ENCODE measurements around the gene DCP1B.
A peak's percentile ranks its signal among the peaks of the same experiment; 100 is the strongest.
"Not testable (repeated sequence)": the region's sequence is repeated elsewhere in the genome, so short reads cannot be mapped to it uniquely, and the experiment has no call there.

DCP1B gene

DNA sequence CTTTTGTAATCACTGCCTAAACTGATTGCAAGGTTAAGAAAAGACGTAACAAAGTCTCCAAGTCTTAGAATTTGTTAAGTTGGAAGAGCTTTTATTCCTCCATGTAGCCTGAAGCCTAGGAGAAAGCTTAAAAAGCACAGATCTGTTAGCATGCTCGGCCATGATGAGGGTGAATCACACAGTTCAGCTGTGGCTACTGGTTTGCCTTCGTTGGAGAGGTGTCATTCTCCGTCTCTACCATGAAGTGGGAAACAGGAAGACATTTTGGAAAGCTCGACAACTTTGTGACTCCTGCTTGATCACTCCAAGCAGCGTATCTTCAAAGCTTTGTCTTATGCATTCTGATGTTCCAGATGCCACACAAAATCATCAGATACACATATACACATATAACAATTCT is 27.1 kb downstream of the DCP1B start:
- DNase-seq (ENCODE audit: low read depth in 3 of 3), result no peak

DNA sequence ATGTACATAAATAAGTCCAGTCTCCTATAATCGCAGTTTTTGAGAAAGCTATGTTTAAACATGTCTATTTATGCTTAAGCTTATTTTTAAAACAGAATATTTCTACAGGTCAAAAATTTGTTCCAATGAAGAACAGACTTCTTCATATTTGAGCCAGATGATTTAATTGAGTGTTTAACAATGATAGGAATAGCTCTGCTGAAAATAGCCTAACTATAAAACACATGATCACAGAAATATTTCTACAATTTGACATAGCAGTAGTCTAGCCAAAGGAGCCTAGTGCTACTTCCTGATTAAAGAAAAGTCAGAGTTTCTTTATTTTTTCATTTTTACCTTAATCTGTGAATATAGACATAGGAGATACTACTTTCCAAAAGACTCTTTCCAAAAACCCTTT is 29.4 kb downstream of the DCP1B start:
- no peak for DNase-seq (ENCODE audit: low read depth in 3 of 3)

DNA sequence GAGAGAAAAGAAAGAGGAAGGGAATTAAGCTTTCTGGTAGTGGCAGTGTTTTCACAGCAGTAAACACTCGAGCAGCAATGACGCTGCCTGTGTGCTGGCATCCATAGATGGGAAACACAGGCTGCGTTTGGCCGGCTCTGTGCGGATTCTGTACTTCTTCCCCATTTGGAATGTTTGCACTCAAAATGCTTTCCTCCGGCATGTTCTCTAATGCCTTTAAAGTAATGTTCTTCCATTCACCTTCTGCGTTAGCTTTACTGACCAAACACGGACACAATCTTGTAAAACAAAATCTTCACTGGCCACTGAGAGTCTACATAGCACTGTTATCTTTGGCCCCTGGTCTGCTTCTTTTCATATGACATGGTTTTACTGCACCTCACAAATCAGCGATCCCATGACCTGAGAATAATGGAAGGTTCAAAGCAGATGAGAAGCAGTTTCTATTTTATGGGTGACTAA is 31.4 kb downstream of the DCP1B start:
- no peak for DNase-seq (ENCODE audit: low read depth in 3 of 3)

DNA sequence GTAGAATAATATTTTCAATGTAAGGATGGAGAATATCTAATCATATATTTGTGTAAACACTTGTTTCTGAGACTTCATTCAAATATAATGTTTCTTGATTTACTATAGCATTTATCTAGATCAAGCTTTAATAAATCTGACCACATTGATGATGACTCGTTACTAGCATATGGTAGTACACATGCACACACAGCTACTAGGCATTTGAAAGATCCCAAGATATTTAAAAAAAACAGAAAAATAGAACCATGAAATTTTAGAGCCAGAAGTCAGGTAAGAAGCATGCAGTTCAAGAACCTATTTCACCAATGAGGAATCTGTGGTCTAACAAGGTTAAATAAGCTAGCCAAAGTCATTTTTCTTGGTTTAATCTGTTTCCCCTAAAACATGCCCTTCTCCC is 32.0 kb downstream of the DCP1B start:
- no peak for DNase-seq (ENCODE audit: low read depth in 3 of 3)

DNA sequence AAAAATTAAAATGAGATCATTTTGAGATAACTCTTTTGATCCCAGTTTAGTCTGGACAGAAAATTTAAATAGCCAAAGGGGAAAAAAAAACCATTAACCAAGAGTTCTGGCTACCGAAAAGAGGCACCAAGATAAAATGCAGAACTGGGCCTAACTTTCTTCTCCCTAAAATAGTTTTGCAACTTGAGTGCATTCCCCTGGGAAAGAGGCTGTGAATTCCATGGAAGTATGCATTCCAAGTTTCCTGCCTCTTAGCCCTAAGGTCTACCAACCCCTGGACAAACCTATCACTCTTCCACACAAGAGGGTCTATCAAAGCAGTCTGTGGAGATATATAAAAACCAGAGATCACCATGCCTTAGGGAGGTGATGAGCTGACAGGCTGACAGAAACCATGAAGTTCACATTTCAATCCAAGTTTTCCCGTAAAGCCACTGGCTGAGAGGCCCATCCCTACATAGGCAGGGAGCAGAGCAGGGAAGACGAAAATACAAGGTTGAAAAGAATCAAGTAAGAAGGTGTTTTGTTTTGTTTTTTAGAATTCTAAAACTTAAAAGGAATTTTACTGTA is 33.8 kb downstream of the DCP1B start:
- no peak for DNase-seq (ENCODE audit: low read depth in 3 of 3)

DNA sequence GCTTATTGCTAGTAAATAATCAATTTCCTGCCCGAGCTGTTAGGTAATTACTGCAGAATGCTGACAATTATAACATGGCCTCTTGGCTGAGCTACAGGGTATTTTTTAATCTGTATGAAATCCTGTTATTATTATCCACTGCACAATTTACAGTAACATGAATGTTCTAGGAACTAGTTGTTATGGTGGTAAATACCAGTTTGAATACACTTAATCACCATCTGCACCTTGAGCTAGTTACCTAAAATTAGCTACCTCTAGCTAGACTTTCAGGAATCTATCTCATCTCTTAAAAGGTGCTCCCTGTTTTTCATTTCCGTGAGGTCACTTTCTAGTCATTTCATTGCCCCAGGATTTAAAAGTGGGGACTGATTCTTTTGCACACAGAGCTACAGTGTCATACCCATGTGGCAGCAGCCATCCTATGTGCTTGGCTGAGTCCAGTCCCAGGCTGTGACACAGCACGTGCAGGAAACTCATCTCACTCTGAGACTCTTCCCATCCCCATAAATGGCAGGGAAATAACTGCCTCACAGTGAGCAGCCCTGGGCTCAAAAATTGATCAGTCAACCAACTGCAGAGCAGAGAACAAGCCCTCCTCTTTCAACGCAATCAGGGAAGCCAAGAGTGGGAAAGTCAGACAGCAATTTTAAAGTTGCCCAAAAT is 37.6 kb downstream of the DCP1B start:
- DNase-seq (ENCODE audit: low read depth in 3 of 3), result no peak

DNA sequence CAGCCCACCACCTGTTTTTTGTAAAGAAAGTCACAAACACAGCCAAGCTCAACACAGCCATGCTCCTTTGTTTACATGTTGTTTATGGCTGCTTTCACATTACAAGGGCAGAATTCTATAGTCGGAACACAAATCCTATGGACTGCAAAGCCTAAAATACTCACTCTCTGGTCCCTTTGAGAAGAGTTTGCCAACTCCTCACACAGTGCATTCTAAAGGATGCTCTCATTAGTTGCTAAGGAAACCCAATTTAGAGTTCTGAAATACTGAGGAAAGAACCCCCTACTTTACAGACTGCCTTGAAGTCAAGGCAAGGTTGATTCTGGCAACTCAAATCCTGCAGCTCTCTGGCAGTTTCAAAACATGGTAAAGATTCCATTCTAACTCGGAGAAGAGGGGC is 38.3 kb downstream of the DCP1B start:
- no peak for DNase-seq (ENCODE audit: low read depth in 3 of 3)

DNA sequence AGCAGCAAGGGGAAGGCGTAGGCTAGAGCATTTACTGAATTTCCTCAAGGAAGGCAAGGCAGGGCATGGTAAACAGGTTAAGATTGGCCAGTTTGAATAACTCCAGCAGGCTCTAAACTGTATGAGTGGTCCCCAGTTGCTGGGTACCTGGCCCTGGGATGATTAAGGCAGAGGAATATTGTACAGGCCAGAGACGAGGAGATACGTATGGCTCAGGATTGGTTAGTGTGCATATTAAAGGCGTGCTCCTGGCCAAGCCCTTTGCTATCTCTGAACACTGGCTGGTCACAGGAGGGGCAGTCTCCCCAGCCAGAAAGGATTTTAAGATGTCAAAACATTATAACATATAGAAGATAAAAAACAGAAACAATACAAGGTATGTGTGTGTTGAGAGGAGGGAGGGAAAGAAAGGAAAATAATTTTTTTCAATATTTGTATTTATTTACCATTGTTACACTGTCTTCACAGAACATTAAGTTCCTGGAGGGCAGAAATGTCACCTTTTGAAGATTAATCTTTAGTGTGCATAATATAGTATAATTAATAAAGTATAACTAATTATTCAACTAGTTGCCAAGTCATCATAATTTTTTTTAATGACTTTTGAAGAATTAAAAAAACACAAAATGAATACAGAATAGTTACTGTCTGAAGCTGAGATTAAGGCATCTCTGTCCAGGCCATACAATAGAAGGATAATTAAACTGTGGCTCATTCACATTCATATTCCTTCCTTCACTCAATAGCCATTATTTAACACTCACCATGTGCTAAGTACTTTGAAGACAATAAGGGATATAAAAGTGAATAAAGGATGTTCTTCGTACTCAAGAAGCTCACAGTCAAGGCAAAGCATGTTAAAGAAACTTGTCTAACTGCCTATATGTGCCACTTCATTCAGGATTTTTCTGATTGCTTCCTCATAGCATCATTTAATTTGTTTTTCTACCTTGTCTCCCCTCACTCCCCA is 41.9 kb downstream of the DCP1B start:
- DNase-seq (ENCODE audit: low read depth in 3 of 3), result no peak

DNA sequence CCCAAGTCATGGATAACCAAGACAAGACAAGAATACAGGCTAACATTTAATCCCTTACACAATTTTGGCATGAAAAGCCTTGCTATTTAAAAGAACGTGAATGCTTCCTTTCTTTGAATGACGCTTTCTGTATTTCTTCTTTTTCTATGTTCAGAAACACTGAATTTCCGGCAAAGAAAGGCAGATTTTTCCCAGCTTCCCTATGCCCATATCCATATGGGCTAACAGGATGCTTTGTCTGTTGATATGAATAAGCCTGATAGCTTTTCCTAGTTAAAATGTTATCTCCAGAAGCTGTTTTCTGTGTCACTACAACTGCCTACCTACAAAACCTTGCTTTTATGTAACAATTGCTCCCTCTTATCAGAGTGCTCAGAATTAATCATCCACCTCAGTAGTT is 47.5 kb downstream of the DCP1B start:
- no peak for DNase-seq (ENCODE audit: low read depth in 3 of 3)

DNA sequence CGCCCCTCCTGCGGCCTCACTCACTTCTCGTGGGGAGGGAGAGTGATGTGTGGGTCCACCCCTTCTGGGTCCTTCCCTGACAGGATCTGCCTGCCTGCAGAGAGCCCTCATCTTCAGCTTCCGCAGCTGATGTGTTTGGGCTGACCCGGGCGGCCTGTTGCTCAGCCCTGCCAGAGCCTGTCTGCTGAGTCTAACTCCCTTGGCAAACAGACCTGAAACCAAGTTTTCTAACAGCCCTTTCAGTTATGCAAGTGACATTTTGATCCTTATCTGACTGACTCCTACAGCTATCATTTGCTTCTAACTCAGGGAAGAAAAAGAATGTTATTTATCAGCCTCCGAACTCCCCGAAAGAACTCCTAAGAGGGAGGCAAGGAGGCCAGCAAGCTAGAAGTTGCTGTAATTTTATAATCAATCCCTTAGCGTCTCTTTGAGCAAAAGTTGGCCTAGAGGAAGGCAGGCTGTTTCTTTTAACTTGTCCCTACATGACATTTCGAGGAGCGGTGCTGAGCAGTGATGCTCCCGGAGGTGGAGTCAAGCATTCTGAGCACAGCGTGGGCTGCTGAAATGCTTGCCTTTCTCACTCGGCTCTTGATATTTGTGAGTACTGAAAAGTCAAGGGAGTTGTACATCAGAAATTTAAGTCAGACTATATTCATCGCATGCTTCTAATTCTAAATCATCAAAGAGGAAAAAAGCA is 54.3 kb downstream of the DCP1B start:
- no peak for DNase-seq (ENCODE audit: low read depth in 3 of 3)

DNA sequence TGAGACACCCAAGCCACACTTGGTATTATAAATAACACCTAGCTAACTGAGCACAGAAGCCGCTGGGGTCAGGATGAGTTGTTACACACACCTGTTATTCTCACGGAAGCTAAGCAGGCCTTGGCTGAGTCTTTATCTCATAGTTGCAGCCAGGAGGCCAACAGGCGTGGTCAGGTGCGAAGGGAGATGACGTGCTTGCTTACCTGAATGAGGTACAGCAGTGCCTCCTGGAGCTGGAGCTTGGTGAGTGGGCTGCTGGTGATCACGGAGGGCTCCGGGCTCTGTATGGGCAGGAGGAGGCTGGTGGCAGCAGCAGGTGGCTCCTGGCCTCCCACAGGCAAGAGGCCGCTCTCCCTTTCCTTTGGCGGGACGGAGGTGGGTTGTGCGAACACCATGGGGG is 55.4 kb downstream of the DCP1B start:
- no peak for DNase-seq (ENCODE audit: low read depth in 3 of 3)

DNA sequence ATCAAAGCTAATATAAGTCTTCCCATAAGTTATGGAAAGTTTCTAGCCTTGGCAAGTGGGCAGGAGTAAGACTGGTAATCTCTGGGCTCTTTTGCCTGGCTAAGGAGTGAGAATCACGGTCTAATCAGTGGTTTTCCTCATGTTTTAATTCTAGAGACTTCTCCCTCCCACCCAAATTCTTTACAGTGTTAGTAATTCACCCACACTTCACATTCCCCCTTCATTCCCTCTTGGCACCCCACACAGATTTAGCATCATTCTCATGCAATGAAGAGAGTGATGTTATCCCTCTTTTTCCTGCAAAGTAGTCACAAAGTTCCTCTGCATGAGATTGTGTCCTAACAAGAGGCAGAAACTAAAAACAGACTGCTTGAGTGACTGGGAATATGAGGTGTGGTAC is 57.2 kb downstream of the DCP1B start:
- no peak for DNase-seq (ENCODE audit: low read depth in 3 of 3)

DNA sequence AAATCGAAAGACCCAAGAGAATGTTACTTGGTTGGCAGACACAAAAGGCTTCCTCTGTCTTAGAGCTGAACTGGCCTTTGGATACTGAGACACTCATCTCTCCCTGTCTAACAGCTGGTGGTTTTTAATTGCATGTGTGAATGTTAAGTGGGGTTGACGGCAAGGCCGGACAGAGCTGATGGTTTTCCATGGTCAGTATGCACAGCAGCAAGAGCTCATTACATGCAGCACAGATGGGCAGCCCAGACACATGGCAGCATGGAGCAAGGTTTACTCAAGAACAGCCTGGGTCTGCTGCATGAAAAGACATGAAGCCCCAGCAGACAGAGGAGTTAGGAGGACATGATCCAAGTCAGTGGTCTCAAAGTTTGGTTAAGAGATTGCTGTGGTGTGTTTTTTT is 58.0 kb downstream of the DCP1B start:
- DNase-seq (ENCODE audit: low read depth in 3 of 3), result no peak

DNA sequence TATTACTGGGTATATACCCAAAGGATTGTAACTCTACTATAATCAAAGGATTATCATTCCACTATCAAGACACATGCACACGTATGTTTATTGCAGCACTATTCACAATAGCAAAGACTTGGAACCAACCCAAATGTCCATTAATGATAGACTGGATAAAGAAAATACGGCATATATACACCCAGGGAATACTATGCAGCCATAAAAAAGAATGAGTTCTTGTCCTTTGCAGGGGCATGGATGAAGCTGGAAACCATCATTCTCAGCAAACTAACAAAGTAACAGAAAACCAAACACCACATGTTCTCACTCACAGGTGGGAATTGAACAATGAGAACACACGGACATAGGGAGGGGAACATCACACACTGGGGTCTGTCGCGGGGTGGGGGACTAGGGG is 58.8 kb downstream of the DCP1B start:
- DNase-seq (ENCODE audit: low read depth in 3 of 3), result not testable (repeated sequence)

DNA sequence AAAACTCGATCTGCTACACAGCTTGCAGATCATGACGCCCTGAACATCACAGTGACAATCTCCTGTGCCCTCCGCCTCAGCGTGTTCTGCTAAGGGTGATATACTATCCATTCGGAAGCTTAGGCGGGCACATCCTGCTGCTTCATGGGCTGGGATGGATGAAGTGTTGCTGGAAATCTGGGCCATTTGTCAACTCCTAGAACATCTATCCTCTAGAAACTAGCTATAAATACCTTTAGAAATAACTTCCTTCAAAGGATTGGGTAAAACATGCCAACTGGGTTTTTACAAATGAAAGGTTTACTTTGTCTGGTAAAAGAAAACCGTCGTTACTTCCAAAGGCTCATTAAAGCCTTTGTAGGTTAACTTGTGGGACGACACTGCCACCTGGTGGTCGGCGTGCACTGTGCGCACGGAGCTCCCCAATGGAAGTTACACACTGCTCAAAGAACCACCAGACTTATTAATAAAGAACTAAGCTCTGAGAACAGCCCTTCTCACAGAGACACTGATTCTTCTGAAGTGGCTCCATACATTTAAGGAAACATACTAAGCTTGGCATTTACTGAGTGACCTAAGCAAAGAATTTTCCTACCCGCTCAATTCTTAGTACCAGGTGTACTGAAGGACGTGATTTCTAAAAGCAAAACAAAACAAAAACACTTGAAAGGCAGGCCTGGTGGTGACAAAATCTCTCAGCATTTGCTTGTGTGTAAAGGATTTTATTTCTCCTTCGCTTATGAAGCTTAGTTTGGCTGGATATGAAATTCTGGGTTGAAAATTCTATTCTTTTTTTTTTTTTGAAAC is 64.3 kb downstream of the DCP1B start:
- peak; percentile 71 to 80 (median 78) for DNase-seq (ENCODE audit: low read depth in 3 of 3)

DNA sequence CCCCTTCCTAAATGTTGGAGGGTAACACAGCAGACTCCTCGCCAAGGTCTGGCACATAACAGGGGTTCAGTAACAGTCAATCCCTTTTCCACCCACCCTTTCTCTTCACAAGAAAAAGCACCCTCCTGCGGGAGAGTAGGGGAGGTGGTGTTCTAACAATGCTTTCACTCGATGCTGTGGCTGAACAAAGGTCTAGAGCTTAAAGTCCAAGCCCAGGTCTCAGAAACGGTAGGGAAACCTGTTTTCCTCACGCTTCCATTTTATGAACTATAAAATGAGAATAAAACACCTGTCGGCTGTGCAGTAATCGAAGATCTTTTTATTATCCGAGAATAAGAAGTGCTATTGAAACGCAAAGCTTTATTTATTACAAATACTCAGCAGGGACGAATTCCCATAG is 64.9 kb downstream of the DCP1B start:
- no peak for DNase-seq (ENCODE audit: low read depth in 3 of 3)

DNA sequence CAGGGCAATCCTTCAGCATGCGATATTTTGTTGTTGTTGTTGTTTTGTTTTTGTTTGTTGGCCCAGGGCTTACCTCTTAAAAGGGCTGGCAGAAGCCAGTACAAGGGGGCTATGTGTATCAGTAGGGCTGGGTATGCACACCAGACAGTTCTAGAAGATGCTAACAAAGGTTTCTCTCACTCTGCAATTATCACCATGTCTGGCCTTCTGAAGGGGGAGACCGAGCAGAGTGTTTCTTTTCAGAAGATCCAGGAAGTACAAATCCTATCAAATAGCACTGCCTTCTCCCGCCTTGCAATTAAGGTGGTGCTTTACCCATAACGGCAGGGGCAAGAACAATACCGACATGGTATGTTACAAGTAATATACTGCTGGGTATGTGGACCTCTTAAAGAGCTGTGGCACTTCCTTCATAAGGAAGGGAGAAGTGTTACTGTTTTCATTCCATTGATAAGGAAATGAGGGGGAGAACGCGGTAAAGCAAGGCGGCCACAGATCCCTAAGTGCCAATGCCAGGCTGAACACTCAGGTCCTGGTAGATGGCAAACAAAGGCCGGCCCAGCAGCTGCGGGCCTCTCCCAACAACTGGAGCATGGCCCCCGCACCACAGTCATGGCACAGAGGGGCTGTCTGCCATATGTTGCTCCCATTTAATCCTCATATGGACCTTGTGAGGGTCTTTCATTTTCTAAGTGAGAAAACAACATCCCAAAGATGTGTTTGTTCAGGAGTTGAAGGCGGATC is 66.6 kb downstream of the DCP1B start:
- no peak for DNase-seq (ENCODE audit: low read depth in 3 of 3)

DNA sequence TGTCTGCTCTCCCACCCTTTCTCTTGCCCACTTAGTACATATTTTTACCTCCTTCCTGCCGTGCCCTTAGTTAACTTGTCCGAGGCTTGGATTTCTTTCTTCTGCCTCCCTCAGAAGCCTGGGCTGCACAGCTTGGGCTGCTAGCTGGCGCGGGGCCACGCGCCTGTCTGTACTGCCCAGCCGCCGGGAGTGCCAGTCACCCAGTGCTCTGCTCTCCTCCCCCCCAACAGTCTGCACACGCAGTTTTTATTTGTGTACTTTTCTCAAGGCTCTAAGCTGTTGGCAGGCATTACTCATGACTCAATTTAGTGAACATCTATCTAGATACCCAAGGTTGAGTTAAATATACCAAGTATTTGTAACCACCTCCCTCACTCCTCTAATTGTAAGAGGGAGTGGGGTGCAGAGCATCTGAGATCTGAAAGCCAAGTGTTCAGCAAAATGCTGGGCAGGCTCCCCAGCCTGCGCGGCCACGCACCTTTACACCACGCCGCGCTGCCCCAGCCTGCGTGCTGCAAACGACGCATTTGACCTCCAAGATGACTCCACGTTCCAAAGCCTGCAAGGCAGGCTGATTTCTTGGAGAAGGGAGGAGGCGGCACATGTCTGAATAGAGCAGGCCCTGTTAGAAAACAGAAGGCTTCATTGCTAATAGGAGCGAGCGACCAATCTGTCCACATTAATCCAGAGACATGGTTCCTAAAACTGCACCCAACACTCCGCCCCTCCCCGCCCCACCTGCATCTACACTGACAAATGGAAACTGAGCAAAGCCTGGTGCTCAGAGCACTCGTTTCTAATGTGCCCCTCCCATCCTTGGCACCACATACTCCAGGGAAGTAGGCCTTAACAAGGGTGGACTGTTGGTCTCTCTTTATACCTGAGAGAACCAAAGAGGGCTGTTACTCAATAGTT is 67.6 kb downstream of the DCP1B start:
- no peak for DNase-seq (ENCODE audit: low read depth in 3 of 3)

DNA sequence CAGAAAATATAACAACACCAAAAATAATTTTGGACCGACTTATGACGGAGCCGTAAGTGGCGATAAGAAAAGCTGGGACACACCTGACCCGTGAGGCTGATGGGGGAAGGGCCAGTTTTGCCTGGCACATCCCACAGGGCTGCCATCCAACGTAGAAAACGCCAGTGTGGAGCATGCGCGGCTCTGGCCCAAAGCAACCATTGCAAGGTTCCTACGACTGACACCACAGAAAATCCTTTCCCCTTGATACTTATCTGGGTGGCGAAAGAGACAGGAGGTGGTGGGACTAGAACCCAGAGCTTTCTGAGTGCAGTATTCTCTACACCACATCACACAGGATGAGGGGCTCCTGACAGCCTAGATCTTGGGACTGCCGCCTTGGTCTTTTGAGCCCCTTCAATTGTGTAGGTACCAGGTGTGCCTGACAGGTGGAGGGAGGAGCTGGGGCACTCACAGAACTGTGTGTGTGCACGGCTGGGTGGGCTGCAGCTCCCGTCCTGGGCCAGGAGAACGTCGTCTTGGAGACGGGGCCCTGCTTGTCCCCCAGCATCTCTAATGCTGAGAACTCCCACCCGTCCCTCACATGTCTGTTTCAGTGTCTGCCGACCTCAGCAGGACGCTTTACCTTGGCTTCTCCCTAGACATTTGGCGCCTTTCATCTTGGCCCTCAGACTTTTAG is 68.4 kb downstream of the DCP1B start:
- no peak for DNase-seq (ENCODE audit: low read depth in 3 of 3)
